Tibial artery (tissue), 4 donors: ENCODE data around the gene EIF4ENIF1.

Experiments
- DNase-seq, 2 donors: peaks; one replicate each; pipeline ENCODE4 v3.0.0-alpha.2; 2019
- H3K27ac ChIP-seq, 2 donors: fragments of 200-600 bp; sonication (generic) in 1 of 2; 1 replicate in 1 of 2; 2 replicates in 1 of 2; pipeline ENCODE4 v1.5.1; 2018 to 2019; ENCODE audit warnings: mild to moderate bottlenecking in 1 of 2
- H3K27me3 ChIP-seq, 2 donors: fragments of 200-600 bp; sonication (generic) in 1 of 2; one replicate each; pipeline versions ENCODE4 v1.5.1 to v1.6.0; 2016 to 2019
- H3K36me3 ChIP-seq, 3 donors: fragments of 200-600 bp; sonication (generic) in 2 of 3; one replicate each; pipeline ENCODE4 v1.5.1; 2016 to 2019; ENCODE audit warnings: mild to moderate bottlenecking in 2 of 3
- H3K4me1 ChIP-seq, 4 donors: fragments of 200-600 bp; sonication (generic) in 2 of 4; 1 replicate in 3 of 4; 2 replicates in 1 of 4; pipeline ENCODE4 v1.5.1; 2016 to 2019
- H3K4me3 ChIP-seq, 2 donors: fragments of 200-600 bp; sonication (generic) in 1 of 2; 1 replicate in 1 of 2; 2 replicates in 1 of 2; pipeline ENCODE4 v1.5.1; 2018 to 2019; ENCODE audit warnings: mild to moderate bottlenecking in 2 of 2
- H3K9me3 ChIP-seq, 3 donors: fragments of 200-600 bp; sonication (generic) in 1 of 3; one replicate each; pipeline ENCODE4 v1.5.1; 2016 to 2019
- intact Hi-C: fragments of 100-400 bp; cut with DNase I; formaldehyde crosslinking; loops from one replicate; pipeline ENCODE4 v1.15.0; 2023; ENCODE audit warnings: low total_unique reads
- TF ChIP-seq, protein P1 (sequence below), 2 experiments: fragments of 200-600 bp in 1 of 2; fragments of 450-650 bp in 1 of 2; IDR thresholded peaks; one replicate each; pipeline ENCODE4 v1.5.1; 2017 to 2019; ENCODE audit warnings: antibody characterized with exemption in 2 of 2, mild to moderate bottlenecking in 1 of 2, moderate library complexity in 1 of 2

Gene EIF4ENIF1

DNA sequence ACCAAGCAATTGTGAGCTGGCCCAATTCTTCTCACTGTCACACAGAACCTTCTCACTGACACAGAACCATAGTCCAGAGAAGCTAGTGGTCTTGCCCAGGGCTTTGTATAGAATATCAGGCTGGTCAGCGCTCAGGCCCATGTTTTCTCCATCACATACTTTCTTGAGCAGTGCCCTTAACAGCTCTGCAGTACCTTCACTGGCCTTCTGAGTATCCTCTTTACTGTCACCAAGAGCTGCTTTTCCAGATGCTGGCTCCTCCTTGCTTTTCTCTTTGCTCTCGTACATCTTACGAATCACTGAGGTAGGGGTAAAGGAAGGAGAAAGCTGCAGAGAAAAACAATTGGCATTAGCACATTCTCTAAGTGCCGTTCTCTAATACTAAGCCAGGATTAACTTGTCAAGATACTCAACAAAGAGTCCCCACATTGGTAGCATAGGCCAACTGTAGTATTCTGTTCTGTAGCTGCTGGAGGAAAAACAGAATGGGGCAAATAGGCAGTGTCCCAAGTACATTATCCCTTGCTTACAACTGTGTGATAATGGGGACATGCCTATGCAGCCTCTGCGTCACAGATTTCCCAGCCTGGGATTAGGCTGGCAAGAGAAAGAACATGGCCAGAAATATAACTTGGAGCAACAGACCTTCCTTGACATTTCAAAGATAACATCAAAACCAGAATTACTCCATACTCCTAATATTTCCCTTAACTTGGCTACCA, 46.7 kb downstream of the EIF4ENIF1 start:
- no peak overlapping the region for H3K4me3 ChIP-seq
- no peak overlapping the region for H3K27ac ChIP-seq
- DNase-seq, result no peak
- H3K9me3 ChIP-seq, result no peaks in the 10 kb centered on the region
- intact Hi-C loops, result no loop called here
- TF ChIP-seq, protein P1, sequence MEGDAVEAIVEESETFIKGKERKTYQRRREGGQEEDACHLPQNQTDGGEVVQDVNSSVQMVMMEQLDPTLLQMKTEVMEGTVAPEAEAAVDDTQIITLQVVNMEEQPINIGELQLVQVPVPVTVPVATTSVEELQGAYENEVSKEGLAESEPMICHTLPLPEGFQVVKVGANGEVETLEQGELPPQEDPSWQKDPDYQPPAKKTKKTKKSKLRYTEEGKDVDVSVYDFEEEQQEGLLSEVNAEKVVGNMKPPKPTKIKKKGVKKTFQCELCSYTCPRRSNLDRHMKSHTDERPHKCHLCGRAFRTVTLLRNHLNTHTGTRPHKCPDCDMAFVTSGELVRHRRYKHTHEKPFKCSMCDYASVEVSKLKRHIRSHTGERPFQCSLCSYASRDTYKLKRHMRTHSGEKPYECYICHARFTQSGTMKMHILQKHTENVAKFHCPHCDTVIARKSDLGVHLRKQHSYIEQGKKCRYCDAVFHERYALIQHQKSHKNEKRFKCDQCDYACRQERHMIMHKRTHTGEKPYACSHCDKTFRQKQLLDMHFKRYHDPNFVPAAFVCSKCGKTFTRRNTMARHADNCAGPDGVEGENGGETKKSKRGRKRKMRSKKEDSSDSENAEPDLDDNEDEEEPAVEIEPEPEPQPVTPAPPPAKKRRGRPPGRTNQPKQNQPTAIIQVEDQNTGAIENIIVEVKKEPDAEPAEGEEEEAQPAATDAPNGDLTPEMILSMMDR (IDR thresholded peaks at IDR 0.05), result no peak
- no peaks in the 10 kb centered on the region for H3K4me1 ChIP-seq
- peaks cover 81 to 99% (median 90%) of the 10 kb centered on the region in 3 donors for H3K36me3 ChIP-seq
- no peaks in the 10 kb centered on the region for H3K27me3 ChIP-seq

DNA sequence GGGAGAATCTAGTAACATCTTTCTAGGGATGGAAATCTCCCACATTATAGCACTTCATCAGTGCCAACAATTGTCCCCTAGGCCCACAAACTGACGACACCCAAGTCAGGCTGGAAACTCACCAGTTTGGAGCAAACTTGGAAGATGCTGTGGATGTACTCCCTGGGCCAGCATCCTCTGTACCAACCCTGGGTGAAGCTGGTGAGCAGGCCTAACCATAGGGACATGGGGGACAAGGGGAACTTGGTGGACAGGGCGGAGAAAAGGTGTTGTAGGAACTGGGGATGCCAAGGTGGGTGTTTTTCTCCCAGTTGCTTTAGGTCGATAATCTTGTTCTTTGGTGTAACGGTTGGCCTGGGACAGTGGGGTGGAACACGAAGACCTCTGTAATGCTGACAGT, 48.0 kb downstream of the EIF4ENIF1 start:
- DNase-seq, result no peak
- no peaks in the 10 kb centered on the region for H3K27me3 ChIP-seq
- no peak overlapping the region for H3K4me3 ChIP-seq
- H3K4me1 ChIP-seq, result no peaks in the 10 kb centered on the region
- no peak overlapping the region for H3K27ac ChIP-seq
- peaks cover 79 to 100% (median 87%) of the 10 kb centered on the region in 3 donors for H3K36me3 ChIP-seq
- TF ChIP-seq, protein P1 (IDR thresholded peaks at IDR 0.05), result no peak
- no peaks in the 10 kb centered on the region for H3K9me3 ChIP-seq
- intact Hi-C loops, result no loop called here

DNA sequence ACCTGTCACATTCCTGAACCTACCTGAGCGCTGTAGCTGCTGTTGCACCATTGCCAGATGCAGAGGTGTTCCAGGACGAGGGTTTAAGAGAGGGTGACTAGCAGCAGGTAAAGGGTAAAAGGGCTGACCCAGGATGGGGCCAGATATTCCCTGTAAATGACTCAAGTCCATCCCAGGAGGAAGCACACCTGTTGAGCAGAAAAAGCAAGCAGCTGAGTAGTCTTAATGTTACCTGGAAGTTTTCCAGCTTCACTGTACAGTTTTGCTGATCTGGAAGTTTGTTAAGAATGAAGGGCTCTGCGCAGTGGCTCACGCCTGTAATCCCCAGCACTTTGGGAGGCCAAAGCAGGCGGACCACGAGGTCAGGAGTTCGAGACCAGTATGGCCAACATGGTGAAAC, 49.0 kb downstream of the EIF4ENIF1 start:
- intact Hi-C loops, result no loop called here
- TF ChIP-seq, protein P1 (IDR thresholded peaks at IDR 0.05), result no peak
- H3K4me1 ChIP-seq, result peaks cover 0 to 6% (median 0%) of the 10 kb centered on the region in 4 donors

DNA sequence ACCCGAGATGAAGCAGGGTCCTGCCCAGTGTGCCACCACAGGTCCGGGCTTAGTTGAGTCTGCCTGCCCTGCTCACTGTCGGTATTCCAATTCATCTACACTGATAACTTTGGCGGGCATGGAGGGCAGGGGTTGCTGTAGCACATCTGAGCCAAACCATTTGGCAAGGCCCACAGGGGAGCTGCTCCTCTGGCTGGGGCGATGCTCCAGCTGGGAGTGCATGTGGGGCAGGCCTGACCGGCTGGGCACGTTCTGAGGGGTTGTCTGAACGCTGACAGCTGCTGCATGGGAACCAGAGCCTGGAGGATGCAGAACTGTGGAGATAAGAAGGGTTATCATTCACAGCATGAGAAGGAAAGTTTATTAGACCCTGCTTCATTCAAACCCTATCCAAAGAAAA, 49.8 kb downstream of the EIF4ENIF1 start:
- no peak overlapping the region for H3K4me3 ChIP-seq
- H3K9me3 ChIP-seq, result no peaks in the 10 kb centered on the region
- intact Hi-C loops, result no loop called here
- H3K27me3 ChIP-seq, result no peaks in the 10 kb centered on the region
- H3K36me3 ChIP-seq, result peaks cover 83 to 100% (median 88%) of the 10 kb centered on the region in 3 donors
- H3K27ac ChIP-seq, result no peak overlapping the region
- no peak for DNase-seq
- TF ChIP-seq, protein P1 (IDR thresholded peaks at IDR 0.05), result no peak
- H3K4me1 ChIP-seq, result peaks cover 0 to 6% (median 0%) of the 10 kb centered on the region in 4 donors

More for the DNA sequence above, 49.0 kb downstream of the EIF4ENIF1 start:
- Histone ChIP-seq H3K4me3 (no peak overlapping the region), H3K27ac (no peak overlapping the region), H3K27me3 (no peaks in the 10 kb centered on the region), H3K36me3 (peaks cover 83 to 100% (median 88%) of the 10 kb centered on the region in 3 donors), H3K9me3 (no peaks in the 10 kb centered on the region)
- no peak for DNase-seq

DNA sequence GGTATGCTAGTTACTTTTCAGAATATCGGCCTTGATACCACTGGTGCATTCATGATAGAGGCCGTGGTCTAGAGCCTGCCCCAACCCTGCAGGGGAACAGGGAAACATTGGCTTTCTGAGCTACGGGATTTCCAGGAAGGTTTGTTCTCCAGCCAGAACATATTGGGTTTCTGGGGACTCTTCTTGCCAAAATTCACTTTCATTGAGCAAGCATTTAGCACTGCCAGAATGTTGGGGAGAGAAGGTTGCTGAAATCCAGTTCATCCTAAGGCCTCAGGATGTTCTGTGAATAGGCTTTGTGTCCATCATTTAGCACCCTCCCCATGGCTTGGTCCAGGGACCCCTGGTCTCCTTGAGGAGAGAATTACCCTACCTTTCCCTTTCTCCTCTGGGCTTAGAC, 53.5 kb downstream of the EIF4ENIF1 start:
- DNase-seq, result no peak
- intact Hi-C loops, result no loop called here
- Histone ChIP-seq H3K27ac (no peak overlapping the region), H3K9me3 (no peaks in the 10 kb centered on the region), H3K4me3 (no peak overlapping the region), H3K27me3 (no peaks in the 10 kb centered on the region), H3K36me3 (peaks cover 89 to 97% (median 90%) of the 10 kb centered on the region in 3 donors), H3K4me1 (peaks cover 0 to 6% (median 0%) of the 10 kb centered on the region in 4 donors)
- TF ChIP-seq, protein P1 (IDR thresholded peaks at IDR 0.05), result no peak
